GM23338 (cell line): ENCODE results near the gene GPRASP3. TPM values are rescaled to one million over a fixed set of nuclear protein-coding genes. Genes with fewer than 3 reads are reported as not detected.

Experiments
- ATAC-seq: fragments of 200-7000 bp; cut with Tn5 transposase; 3 replicates; pipeline ENCODE4 v1.9.1; 2020
- DNase-seq: peaks from one replicate; pipeline ENCODE4 v3.0.0-alpha.2; 2015; ENCODE audit warnings: low spot score
- H2AFZ ChIP-seq: fragments of 200-600 bp; sonication (generic); 2 replicates; pipeline ENCODE4 v1.8.0; 2016; ENCODE audit warnings: antibody characterized with exemption, mild to moderate bottlenecking, moderate library complexity
- H3F3A ChIP-seq: fragments of 200-600 bp; sonication (generic); replicated peaks from 2 replicates; pipeline ENCODE4 v1.8.0; 2017; ENCODE audit warnings: antibody characterized with exemption, mixed run types, low read depth
- H3K27ac ChIP-seq: fragments of 200-600 bp; sonication (generic); 2 replicates; pipeline ENCODE4 v1.6.1; 2016; ENCODE audit warnings: low read depth
- H3K27me3 ChIP-seq: fragments of 200-600 bp; sonication (generic); 2 replicates; pipeline ENCODE4 v1.8.0; 2016; ENCODE audit warnings: mild to moderate bottlenecking, mixed run types, moderate library complexity; ENCODE audit not compliant: insufficient read depth
- H3K36me3 ChIP-seq: fragments of 200-600 bp; sonication (generic); 2 replicates; pipeline ENCODE4 v1.8.0; 2016; ENCODE audit warnings: mild to moderate bottlenecking; ENCODE audit not compliant: insufficient read depth
- H3K4me1 ChIP-seq: fragments of 200-600 bp; sonication (generic); 2 replicates; pipeline ENCODE4 v1.8.0; 2016; ENCODE audit warnings: mild to moderate bottlenecking, moderate library complexity; ENCODE audit not compliant: insufficient read depth
- H3K4me2 ChIP-seq: fragments of 200-600 bp; sonication (generic); 2 replicates; pipeline ENCODE4 v1.7.1; 2017; ENCODE audit warnings: mixed run types
- H3K4me3 ChIP-seq: fragments of 200-600 bp; sonication (generic); 2 replicates; pipeline ENCODE4 v1.6.1; 2016; ENCODE audit warnings: mixed run types
- H3K79me2 ChIP-seq: fragments of 200-600 bp; sonication (generic); replicated peaks from 2 replicates; pipeline ENCODE4 v1.8.0; 2017; ENCODE audit warnings: mild to moderate bottlenecking; ENCODE audit not compliant: insufficient read depth
- H3K9me2 ChIP-seq: fragments of 200-600 bp; sonication (generic); 2 replicates; pipeline ENCODE4 v1.8.0; 2017; ENCODE audit not compliant: insufficient read depth
- H4K20me1 ChIP-seq: fragments of 200-600 bp; sonication (generic); replicated peaks from 2 replicates; pipeline ENCODE4 v1.8.0; 2017; ENCODE audit warnings: mild to moderate bottlenecking; ENCODE audit not compliant: insufficient read depth
- H3K27ac Mint-ChIP-seq: 2 replicates; pipeline ENCODE4 v1.8.0; 2020; ENCODE audit warnings: inconsistent platforms, mild to moderate bottlenecking, moderate library complexity, mixed read lengths
- H3K27me3 Mint-ChIP-seq: 3 replicates; pipeline ENCODE4 v1.8.0; 2022; ENCODE audit warnings: low read depth, mild to moderate bottlenecking, moderate library complexity, mixed read lengths, inconsistent platforms; ENCODE audit not compliant: insufficient read depth, poor library complexity
- H3K36me3 Mint-ChIP-seq: 3 replicates; pipeline ENCODE4 v1.8.0; 2021; ENCODE audit warnings: low read depth, mild to moderate bottlenecking, inconsistent platforms, moderate library complexity, mixed read lengths
- H3K4me1 Mint-ChIP-seq: 3 replicates; pipeline ENCODE4 v1.8.0; 2020; ENCODE audit warnings: mild to moderate bottlenecking, inconsistent platforms, mixed read lengths
- H3K4me3 Mint-ChIP-seq: 3 replicates; pipeline ENCODE4 v1.8.0; 2021; ENCODE audit warnings: moderate library complexity, mild to moderate bottlenecking, inconsistent platforms, mixed read lengths
- H3K9me3 Mint-ChIP-seq: 3 replicates; pipeline ENCODE4 v1.8.0; 2020; ENCODE audit warnings: moderate library complexity, mild to moderate bottlenecking, inconsistent platforms, mixed read lengths
- CREB1 ChIP-seq: fragments of 250-450 bp; sonication (Bioruptor Pico); IDR thresholded peaks from 2 replicates; pipeline ENCODE4 v1.5.0; 2020; ENCODE audit warnings: low read depth, mild to moderate bottlenecking, moderate library complexity
- EZH2 ChIP-seq: fragments of 200-600 bp; sonication (generic); IDR thresholded peaks from one replicate; pipeline ENCODE4 v1.8.0; 2017; ENCODE audit warnings: antibody characterized with exemption, mild to moderate bottlenecking, low read depth; ENCODE audit not compliant: unreplicated experiment
- EZH2phosphoT487 ChIP-seq: fragments of 200-600 bp; sonication (generic); IDR thresholded peaks from one replicate; pipeline ENCODE4 v1.8.1; 2018; ENCODE audit warnings: antibody characterized with exemption; ENCODE audit not compliant: unreplicated experiment
- JUNB ChIP-seq: IDR thresholded peaks from one replicate; pipeline ENCODE4 v1.6.1; 2016; ENCODE audit warnings: antibody characterized with exemption; ENCODE audit not compliant: unreplicated experiment
- NANOG ChIP-seq: IDR thresholded peaks from 2 replicates; pipeline ENCODE4 v1.6.1; 2016; ENCODE audit warnings: antibody characterized with exemption, borderline replicate concordance
- POLR2AphosphoS5 ChIP-seq: IDR thresholded peaks from 2 replicates; pipeline ENCODE4 v1.6.1; 2016; ENCODE audit warnings: antibody characterized with exemption, low read depth
- STAT1 ChIP-seq: IDR thresholded peaks from one replicate; pipeline ENCODE4 v1.6.1; 2016; ENCODE audit warnings: antibody characterized with exemption; ENCODE audit not compliant: unreplicated experiment
- ZNF114 ChIP-seq: fragments of 250-450 bp; sonication (Bioruptor Pico); IDR thresholded peaks from 2 replicates; pipeline ENCODE4 v1.5.0; 2020; ENCODE audit warnings: mild to moderate bottlenecking, moderate library complexity
- ZNF331 ChIP-seq: fragments of 250-450 bp; sonication (Bioruptor Pico); IDR thresholded peaks from 2 replicates; pipeline ENCODE4 v1.5.0; 2020; ENCODE audit warnings: low read depth, mild to moderate bottlenecking, moderate library complexity
- polyA plus RNA-seq: library from polyadenylated mRNA; unstranded; fragments of >200 nt; fragmentation: Nextera tagmentation; extraction: Ambion mirVana; gene quantifications from 2 replicates; pipeline ENCODE4 v1.2.1, GENCODE V29; 2016
- total RNA-seq: library from RNA; depleted of rRNA; stranded (reverse); fragments of >200 nt; shearing (Covaris generic); gene quantifications from 2 replicates; pipeline ENCODE4 v1.2.3, GENCODE V29; 2014
- TF ChIP-seq, protein P1 (sequence below): IDR thresholded peaks from 2 replicates; pipeline ENCODE4 v1.6.1; 2016; ENCODE audit warnings: antibody characterized with exemption
- TF ChIP-seq, protein P2 (sequence below): IDR thresholded peaks from one replicate; pipeline ENCODE4 v1.6.1; 2018; ENCODE audit warnings: antibody characterized with exemption; ENCODE audit not compliant: unreplicated experiment
- TF ChIP-seq, protein P3 (sequence below): fragments of 250-450 bp; sonication (Bioruptor Pico); IDR thresholded peaks from 2 replicates; pipeline ENCODE4 v1.5.0; 2020; ENCODE audit warnings: mild to moderate bottlenecking, moderate library complexity
- TF ChIP-seq, protein P4 (sequence below), 2 experiments: fragments of 200-600 bp in 1 of 2; sonication (generic) in 1 of 2; conservative IDR thresholded peaks; 2 replicates each; pipeline versions ENCODE4 v1.5.1 to v1.6.1; 2016 to 2017; ENCODE audit warnings: antibody characterized with exemption in 2 of 2, low read depth in 2 of 2, mild to moderate bottlenecking in 2 of 2, moderate library complexity in 1 of 2

The GPRASP3 gene
- total and polyA plus RNA-seq, 2 experiments from 2014 or later = 7.9 to 18.2 TPM

DNA sequence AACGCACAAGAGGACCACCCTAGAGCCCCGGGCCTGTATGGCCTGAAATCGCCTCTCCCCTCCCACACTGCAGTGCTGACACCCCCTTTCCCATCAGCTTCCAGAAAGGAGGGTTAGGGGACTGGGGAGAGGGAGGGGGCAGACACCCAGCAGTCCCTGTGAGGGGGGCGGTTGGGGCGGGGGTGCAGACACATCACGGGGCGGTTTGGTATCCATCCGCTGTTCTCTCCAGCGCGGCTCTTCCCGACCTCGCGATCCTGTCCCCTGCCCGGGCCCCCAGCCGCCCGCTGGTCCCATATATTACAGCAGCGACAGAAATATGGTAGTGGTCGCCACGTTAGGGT, 8.7 kb upstream of the GPRASP3 start:
- DNase-seq (peak; percentile 44), ATAC-seq (peak; percentile 24)
- Mint-ChIP-seq H3K4me1 (peaks cover 11% of the 10 kb centered on the region; the same call in 2 of the 3 replicates), H3K27ac (no peak overlapping the region), H3K36me3 (peaks cover 9% of the 10 kb centered on the region; the same call in 1 of the 3 replicates), H3K27me3 (peaks cover 9% of the 10 kb centered on the region), H3K4me3 (peak overlapping the region; percentile 91), H3K9me3 (no peaks in the 10 kb centered on the region)
- Histone ChIP-seq H3K9me2 (no peaks in the 10 kb centered on the region), H3K4me2 (peak overlapping the region; percentile 79), H3K4me1 (no peaks in the 10 kb centered on the region; the same call in 1 of the 2 replicates), H3K36me3 (no peaks in the 10 kb centered on the region), H3K27me3 (peaks cover 13% of the 10 kb centered on the region), H3F3A (no peaks in the 10 kb centered on the region), H4K20me1 (no peaks in the 10 kb centered on the region), H3K79me2 (no peaks in the 10 kb centered on the region), H2AFZ (no peak overlapping the region; the same call in 1 of the 2 replicates), H3K4me3 (peak overlapping the region; percentile 72), H3K27ac (no peak overlapping the region)
- TF ChIP-seq EZH2phosphoT487 = no peak
- TF ChIP-seq JUNB = no peak
- no peak for TF ChIP-seq ZNF114 (CRISPR knock-in tag)
- no peak for TF ChIP-seq EZH2
- no peak for TF ChIP-seq NANOG
- no peak for TF ChIP-seq CREB1 (CRISPR knock-in tag)
- TF ChIP-seq ZNF331 (CRISPR knock-in tag) = no peak
- no peak for TF ChIP-seq POLR2AphosphoS5
- TF ChIP-seq, protein P1, sequence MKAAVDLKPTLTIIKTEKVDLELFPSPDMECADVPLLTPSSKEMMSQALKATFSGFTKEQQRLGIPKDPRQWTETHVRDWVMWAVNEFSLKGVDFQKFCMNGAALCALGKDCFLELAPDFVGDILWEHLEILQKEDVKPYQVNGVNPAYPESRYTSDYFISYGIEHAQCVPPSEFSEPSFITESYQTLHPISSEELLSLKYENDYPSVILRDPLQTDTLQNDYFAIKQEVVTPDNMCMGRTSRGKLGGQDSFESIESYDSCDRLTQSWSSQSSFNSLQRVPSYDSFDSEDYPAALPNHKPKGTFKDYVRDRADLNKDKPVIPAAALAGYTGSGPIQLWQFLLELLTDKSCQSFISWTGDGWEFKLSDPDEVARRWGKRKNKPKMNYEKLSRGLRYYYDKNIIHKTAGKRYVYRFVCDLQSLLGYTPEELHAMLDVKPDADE = no peak
- no peak for TF ChIP-seq STAT1
- TF ChIP-seq, protein P2, sequence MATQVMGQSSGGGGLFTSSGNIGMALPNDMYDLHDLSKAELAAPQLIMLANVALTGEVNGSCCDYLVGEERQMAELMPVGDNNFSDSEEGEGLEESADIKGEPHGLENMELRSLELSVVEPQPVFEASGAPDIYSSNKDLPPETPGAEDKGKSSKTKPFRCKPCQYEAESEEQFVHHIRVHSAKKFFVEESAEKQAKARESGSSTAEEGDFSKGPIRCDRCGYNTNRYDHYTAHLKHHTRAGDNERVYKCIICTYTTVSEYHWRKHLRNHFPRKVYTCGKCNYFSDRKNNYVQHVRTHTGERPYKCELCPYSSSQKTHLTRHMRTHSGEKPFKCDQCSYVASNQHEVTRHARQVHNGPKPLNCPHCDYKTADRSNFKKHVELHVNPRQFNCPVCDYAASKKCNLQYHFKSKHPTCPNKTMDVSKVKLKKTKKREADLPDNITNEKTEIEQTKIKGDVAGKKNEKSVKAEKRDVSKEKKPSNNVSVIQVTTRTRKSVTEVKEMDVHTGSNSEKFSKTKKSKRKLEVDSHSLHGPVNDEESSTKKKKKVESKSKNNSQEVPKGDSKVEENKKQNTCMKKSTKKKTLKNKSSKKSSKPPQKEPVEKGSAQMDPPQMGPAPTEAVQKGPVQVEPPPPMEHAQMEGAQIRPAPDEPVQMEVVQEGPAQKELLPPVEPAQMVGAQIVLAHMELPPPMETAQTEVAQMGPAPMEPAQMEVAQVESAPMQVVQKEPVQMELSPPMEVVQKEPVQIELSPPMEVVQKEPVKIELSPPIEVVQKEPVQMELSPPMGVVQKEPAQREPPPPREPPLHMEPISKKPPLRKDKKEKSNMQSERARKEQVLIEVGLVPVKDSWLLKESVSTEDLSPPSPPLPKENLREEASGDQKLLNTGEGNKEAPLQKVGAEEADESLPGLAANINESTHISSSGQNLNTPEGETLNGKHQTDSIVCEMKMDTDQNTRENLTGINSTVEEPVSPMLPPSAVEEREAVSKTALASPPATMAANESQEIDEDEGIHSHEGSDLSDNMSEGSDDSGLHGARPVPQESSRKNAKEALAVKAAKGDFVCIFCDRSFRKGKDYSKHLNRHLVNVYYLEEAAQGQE = no peak
- TF ChIP-seq, protein P3, sequence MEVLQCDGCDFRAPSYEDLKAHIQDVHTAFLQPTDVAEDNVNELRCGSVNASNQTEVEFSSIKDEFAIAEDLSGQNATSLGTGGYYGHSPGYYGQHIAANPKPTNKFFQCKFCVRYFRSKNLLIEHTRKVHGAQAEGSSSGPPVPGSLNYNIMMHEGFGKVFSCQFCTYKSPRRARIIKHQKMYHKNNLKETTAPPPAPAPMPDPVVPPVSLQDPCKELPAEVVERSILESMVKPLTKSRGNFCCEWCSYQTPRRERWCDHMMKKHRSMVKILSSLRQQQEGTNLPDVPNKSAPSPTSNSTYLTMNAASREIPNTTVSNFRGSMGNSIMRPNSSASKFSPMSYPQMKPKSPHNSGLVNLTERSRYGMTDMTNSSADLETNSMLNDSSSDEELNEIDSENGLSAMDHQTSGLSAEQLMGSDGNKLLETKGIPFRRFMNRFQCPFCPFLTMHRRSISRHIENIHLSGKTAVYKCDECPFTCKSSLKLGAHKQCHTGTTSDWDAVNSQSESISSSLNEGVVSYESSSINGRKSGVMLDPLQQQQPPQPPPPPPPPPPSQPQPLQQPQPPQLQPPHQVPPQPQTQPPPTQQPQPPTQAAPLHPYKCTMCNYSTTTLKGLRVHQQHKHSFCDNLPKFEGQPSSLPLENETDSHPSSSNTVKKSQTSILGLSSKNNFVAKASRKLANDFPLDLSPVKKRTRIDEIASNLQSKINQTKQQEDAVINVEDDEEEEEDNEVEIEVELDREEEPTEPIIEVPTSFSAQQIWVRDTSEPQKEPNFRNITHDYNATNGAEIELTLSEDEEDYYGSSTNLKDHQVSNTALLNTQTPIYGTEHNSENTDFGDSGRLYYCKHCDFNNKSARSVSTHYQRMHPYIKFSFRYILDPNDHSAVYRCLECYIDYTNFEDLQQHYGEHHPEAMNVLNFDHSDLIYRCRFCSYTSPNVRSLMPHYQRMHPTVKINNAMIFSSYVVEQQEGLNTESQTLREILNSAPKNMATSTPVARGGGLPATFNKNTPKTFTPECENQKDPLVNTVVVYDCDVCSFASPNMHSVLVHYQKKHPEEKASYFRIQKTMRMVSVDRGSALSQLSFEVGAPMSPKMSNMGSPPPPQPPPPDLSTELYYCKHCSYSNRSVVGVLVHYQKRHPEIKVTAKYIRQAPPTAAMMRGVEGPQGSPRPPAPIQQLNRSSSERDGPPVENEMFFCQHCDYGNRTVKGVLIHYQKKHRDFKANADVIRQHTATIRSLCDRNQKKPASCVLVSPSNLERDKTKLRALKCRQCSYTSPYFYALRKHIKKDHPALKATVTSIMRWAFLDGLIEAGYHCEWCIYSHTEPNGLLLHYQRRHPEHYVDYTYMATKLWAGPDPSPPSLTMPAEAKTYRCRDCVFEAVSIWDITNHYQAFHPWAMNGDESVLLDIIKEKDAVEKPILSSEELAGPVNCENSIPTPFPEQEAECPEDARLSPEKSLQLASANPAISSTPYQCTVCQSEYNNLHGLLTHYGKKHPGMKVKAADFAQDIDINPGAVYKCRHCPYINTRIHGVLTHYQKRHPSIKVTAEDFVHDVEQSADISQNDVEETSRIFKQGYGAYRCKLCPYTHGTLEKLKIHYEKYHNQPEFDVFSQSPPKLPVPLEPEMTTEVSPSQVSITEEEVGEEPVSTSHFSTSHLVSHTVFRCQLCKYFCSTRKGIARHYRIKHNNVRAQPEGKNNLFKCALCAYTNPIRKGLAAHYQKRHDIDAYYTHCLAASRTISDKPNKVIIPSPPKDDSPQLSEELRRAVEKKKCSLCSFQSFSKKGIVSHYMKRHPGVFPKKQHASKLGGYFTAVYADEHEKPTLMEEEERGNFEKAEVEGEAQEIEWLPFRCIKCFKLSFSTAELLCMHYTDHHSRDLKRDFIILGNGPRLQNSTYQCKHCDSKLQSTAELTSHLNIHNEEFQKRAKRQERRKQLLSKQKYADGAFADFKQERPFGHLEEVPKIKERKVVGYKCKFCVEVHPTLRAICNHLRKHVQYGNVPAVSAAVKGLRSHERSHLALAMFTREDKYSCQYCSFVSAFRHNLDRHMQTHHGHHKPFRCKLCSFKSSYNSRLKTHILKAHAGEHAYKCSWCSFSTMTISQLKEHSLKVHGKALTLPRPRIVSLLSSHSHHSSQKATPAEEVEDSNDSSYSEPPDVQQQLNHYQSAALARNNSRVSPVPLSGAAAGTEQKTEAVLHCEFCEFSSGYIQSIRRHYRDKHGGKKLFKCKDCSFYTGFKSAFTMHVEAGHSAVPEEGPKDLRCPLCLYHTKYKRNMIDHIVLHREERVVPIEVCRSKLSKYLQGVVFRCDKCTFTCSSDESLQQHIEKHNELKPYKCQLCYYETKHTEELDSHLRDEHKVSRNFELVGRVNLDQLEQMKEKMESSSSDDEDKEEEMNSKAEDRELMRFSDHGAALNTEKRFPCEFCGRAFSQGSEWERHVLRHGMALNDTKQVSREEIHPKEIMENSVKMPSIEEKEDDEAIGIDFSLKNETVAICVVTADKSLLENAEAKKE = no peak
- TF ChIP-seq, protein P4, sequence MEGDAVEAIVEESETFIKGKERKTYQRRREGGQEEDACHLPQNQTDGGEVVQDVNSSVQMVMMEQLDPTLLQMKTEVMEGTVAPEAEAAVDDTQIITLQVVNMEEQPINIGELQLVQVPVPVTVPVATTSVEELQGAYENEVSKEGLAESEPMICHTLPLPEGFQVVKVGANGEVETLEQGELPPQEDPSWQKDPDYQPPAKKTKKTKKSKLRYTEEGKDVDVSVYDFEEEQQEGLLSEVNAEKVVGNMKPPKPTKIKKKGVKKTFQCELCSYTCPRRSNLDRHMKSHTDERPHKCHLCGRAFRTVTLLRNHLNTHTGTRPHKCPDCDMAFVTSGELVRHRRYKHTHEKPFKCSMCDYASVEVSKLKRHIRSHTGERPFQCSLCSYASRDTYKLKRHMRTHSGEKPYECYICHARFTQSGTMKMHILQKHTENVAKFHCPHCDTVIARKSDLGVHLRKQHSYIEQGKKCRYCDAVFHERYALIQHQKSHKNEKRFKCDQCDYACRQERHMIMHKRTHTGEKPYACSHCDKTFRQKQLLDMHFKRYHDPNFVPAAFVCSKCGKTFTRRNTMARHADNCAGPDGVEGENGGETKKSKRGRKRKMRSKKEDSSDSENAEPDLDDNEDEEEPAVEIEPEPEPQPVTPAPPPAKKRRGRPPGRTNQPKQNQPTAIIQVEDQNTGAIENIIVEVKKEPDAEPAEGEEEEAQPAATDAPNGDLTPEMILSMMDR (conservative IDR thresholded peaks at IDR 0.05; ENCODE audit: low read depth in 2 of 2) = no peak
